Measurements from ENCODE around the gene NKX2-4.

DNA sequence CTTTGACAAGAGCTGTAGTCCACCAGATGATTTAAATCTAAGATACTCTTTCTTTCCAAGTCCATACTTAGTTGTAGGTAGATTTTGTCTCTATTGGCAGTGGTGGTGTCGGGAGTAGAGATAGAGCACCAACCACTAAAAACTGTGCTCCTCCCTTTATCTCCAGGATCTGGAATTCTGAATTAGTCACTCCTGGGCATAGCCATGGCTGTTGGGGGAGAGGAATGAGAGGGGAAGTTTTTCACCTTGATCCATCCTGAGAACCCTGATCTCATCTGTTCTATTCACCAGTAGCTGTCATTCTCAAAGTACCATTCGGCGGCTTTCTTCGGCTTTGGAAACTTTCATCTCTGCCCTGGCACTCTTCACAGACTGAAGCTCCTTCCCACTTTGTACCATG lies 35.6 kb upstream of the NKX2-4 start:
- TF ChIP-seq, protein P1, sequence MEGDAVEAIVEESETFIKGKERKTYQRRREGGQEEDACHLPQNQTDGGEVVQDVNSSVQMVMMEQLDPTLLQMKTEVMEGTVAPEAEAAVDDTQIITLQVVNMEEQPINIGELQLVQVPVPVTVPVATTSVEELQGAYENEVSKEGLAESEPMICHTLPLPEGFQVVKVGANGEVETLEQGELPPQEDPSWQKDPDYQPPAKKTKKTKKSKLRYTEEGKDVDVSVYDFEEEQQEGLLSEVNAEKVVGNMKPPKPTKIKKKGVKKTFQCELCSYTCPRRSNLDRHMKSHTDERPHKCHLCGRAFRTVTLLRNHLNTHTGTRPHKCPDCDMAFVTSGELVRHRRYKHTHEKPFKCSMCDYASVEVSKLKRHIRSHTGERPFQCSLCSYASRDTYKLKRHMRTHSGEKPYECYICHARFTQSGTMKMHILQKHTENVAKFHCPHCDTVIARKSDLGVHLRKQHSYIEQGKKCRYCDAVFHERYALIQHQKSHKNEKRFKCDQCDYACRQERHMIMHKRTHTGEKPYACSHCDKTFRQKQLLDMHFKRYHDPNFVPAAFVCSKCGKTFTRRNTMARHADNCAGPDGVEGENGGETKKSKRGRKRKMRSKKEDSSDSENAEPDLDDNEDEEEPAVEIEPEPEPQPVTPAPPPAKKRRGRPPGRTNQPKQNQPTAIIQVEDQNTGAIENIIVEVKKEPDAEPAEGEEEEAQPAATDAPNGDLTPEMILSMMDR (IDR thresholded peaks at IDR 0.05; ENCODE audit: insufficient read depth, low read depth, low read length): no peak
- TF ChIP-seq EZH2 (IDR thresholded peaks at IDR 0.05; ENCODE audit: insufficient read depth, low read length): no peak

Data from astrocyte (in vitro differentiated cells and primary cell).